Erythroblast (primary cell): Measurements from ENCODE around the gene ADAMTSL1.

ENCODE experiments used
- GATA1 ChIP-seq: IDR thresholded peaks from 2 replicates; pipeline ENCODE4 v1.6.1; 2011; ENCODE audit warnings: low read depth, mild to moderate bottlenecking, control low read depth, low read length, moderate library complexity
- POLR2A ChIP-seq: IDR thresholded peaks from 2 replicates; pipeline ENCODE4 v1.6.1; 2011; ENCODE audit warnings: mild to moderate bottlenecking, low read length

DNA sequence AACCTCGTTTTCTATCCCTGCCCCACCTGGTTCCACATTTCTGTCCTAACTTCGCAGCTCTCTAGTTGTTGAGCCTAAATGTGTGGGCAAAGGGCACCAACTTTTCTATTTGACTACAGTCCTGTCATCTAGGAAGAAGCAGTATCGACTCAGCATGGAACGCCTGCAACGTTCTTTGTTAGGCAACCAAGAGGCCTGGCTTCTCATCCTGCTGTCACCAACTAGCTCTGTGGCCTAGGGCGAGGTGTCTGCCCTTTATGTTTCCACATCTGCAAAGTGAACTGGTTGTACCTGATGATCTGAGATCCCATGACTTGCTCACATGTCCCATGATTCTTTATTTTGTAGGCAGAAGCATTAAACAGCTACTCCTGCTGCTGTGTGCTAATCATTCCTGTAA is 248.9 kb downstream of the ADAMTSL1 start:
- TF ChIP-seq POLR2A (no peak), GATA1 (no peak)
